HG03045 (cell line): Measurements from ENCODE around the gene FAM110D.

Experiments
- ATAC-seq: cut with Tn5 transposase; IDR thresholded peaks from one replicate; pipeline ENCODE4 v1.9.1; 2021; ENCODE audit warnings: mild to moderate bottlenecking, moderate library complexity; ENCODE audit not compliant: unreplicated experiment

The FAM110D gene

DNA sequence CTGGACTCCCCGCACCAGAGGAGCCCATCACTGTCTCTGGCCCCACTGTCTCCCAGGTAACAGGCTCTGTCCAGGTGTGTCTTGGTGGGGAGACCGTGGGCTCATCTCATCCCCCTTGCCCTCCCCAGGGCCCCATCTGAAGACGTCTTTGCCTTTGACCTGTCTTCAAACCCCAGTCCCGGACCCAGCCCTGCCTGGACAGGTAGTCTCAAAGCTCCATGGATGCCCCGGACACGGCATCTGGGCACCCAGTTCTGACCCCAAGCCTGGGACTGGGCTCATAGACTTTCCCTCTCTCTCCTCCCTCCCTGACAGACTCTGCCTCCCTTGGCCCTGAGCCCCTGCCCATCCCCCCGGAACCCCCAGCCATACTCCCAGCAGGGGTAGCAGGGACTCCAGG lies 25.2 kb downstream of the FAM110D start:
- ATAC-seq, result no peak

DNA sequence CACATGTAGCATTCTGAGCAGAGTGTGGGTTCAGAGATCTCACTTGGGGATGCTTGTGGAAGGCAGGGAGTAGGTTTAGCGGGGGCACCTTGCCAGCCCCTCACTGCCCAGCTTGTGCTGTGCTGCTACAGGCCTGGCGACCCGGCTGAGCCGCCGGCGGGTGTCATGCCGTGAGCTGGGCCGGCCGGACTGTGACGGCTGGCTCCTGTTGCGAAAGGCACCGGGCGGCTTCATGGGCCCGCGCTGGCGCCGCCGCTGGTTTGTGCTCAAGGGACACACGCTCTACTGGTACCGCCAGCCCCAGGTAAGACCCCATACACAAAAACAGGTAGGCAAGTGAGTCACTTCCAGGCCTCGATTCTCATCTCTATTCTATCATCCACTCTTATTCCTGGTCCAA lies 26.0 kb downstream of the FAM110D start:
- ATAC-seq, result no peak

GRCh38 chr1:26187882-26188281 lies 29.0 kb downstream of the FAM110D start:
- no peak for ATAC-seq

- no peak for ATAC-seq
Measured at GRCh38 chr1:26188477-26188876, 29.6 kb downstream of the FAM110D start.

GRCh38 chr1:26189331-26189730 lies 30.5 kb downstream of the FAM110D start:
- no peak for ATAC-seq

DNA sequence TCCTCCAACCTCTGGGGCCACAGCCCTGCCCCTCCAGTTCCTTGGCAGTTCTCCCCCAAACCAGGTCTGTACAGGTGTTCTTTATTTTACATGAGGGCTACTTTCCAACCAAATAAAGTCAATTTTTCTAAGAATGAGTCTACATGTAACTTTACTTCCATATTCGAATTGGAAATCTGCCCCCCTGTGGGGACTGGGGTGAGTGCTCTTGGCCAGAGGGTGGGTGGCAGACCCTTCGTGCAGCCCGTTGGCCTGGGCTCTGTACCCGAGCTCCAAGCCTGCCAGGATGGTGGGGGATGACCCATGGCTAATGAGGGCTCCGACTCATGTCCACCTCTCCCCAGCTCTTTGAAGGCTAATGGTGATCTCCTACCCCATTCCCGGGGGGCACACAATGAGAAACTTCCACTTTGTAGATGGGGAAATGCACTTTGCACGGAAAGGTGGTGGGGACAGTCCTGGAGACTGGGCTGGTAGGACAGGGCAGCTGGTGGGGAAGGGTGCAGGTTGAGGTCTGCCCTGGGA lies 30.9 kb downstream of the FAM110D start:
- no peak for ATAC-seq

GRCh38 chr1:26190373-26190987 lies 31.6 kb downstream of the FAM110D start, which contains the start of gene CATSPER4:
Gene CATSPER4 (plus strand): TSS chr1:26190602. CDS start chr1:26190628, 26 bp downstream.
- ATAC-seq, result no peak

DNA sequence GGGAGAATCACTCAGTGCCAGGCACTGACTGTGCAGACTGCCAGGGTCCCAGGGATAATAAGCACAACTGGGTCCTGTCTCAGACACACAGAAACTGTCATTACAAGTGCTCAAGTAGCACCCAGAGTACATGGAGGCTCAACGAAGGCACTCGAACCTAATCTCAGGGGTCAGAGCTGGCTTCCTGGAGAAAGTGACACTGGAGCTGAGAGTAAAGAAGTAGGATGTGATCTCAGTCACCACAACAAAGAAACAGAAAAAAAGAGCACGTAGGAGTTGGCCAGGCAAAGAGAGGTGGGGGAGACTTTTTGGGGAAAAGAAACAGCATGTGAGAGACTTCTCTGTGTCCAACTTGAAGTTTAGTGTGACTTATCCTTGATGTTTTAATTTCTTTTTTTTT lies 32.9 kb downstream of the FAM110D start:
- no peak for ATAC-seq

GRCh38 chr1:26195805-26196204 lies 36.9 kb downstream of the FAM110D start:
- ATAC-seq, result no peak

DNA sequence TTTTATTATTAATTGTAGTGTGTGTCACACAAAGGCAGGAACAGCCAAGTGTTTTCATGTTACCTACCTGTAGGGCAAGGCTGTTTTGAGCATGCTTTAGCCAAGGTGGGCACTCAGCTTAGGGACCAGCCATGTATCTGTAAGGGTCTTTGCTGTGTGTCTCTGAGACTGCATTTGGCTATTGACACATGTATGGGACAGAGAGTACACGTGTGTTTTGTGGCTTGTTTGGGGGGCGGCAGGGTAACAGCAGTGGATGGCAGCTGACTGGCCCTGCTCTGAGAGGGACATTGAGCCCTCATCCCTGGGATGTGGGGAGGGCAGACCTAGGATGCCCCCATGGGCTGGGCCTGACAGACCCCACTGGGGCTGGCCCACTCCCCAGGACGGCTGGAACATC lies 38.4 kb downstream of the FAM110D start:
- no peak for ATAC-seq

GRCh38 chr1:26197813-26198212 lies 38.9 kb downstream of the FAM110D start:
- no peak for ATAC-seq

GRCh38 chr1:26200413-26200812 lies 41.5 kb downstream of the FAM110D start:
- ATAC-seq, result no peak

- no peak for ATAC-seq
Measured at GRCh38 chr1:26203642-26204318, 44.9 kb downstream of the FAM110D start.

- no peak for ATAC-seq
Measured at GRCh38 chr1:26210147-26210870, 51.4 kb downstream of the FAM110D start.

DNA sequence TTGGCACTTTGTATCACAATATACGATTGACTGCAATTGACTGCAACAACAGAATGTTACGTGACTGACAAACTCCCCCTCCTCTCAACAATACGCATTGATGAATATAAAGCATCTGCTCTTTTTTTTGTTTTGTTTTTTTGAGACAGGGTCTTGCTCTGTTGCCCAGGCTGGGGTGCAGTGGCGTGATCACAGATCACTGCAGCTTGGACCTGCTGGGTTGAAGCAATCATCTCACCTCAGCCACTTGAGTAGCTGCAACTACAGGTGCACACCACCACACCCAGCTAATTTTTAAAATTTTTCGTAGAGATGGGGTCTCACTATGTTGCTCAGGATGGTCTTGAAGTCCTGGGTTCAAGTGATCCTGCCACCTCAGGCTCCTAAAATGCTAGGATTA lies 53.8 kb downstream of the FAM110D start:
- no peak for ATAC-seq

- no peak for ATAC-seq
Measured at GRCh38 chr1:26213335-26213905, 54.5 kb downstream of the FAM110D start.
